Astrocyte of the cerebellum (primary cell): ENCODE results near the gene DAB2.
A peak's percentile ranks its signal among the peaks of the same experiment; 100 is the strongest.

Experiments
- DNase-seq: peaks from one replicate; pipeline ENCODE4 v3.0.0-alpha.2; 2011; ENCODE audit warnings: low read depth
- H3K4me3 ChIP-seq: 2 replicates; pipeline ENCODE4 v1.5.1; 2011; ENCODE audit warnings: mild to moderate bottlenecking, low read depth, low read length, moderate library complexity
- CTCF ChIP-seq: IDR thresholded peaks from 2 replicates; pipeline ENCODE4 v1.5.1; 2012; ENCODE audit warnings: low read length, low read depth, moderate library complexity, mild to moderate bottlenecking; ENCODE audit errors: missing control alignments
- in situ Hi-C: cut with HindIII; loops from 2 replicates; pipeline ENCODE4 v1.10.0; 2017; ENCODE audit warnings: low sequenced_read_pairs

The DAB2 gene

GRCh38 chr5:39420482-39421145 lies 4.2 kb downstream of the DAB2 start:
- peak; percentile 49 for DNase-seq
- peak overlapping the region; percentile 87 for H3K4me3 ChIP-seq
- no peak for TF ChIP-seq CTCF
- in situ Hi-C loops = loop anchor here (5.0 kb wide), 2 partner anchors 62 to 122 kb away; no protein-coding TSS in a partner anchor

DNA sequence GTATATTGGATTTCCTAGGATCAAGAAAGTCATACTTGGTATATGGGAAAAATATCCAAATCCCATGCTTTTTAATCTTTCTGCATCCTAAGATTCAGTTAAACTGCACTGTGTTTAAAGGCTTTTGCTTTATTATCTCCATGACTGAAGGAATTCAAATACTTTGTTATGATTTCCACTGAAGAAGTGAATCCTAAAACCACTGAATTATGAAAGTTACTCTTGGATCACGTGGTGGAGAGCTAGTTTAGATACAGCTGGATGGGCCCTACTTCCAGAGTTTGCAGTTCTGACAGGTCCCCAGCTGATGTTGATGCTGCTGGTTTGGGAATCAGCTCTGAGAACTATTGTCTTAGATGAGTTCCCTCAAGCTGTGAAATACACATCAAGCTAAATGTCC lies 5.0 kb downstream of the DAB2 start:
- no peak for DNase-seq
- TF ChIP-seq CTCF = no peak
- in situ Hi-C loops = loop anchor here (5.0 kb wide), 2 partner anchors 63 to 123 kb away; no protein-coding TSS in a partner anchor
- no peak overlapping the region for H3K4me3 ChIP-seq

DNA sequence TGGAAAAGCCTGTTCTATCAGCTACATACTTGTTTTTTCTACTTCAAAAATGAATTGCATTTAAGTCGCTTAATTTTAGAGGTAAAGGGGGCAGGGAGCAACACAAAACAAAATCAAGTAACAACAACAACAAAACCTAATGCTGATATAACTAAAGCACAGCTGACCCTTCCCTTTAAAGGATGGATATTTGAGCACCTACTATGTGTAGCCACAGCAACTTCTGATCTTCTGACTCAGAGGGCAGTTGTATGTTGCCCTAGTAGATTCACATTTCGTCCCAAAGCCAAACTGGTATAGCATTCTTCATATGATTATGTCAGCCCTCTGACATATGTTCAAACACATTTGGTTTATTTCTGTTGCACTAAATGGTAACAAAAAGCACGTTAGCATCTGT lies 6.8 kb downstream of the DAB2 start:
- DNase-seq = no peak
- TF ChIP-seq CTCF = no peak
- in situ Hi-C loops = no loop called here
- H3K4me3 ChIP-seq = no peak overlapping the region

DNA sequence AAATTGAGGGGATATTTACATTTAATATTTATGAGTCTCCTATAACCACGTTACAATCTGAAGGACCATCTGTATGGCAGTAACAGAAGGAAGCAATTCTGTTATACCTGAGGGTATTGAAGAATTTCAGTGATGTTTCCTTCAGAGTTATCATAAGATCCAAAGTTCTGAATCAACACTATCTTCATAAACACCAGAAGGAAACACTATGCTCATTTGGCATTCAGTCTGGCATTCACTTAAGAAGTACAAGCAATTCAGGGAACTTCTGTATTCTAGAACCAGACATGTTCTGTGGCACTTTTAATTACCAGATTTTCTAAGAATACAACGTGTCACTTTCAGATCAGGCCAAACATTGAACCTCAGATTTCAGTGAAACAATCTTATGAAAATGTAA lies 9.6 kb downstream of the DAB2 start:
- H3K4me3 ChIP-seq = no peak overlapping the region
- no peak for DNase-seq
- no peak for TF ChIP-seq CTCF
- in situ Hi-C loops = no loop called here

GRCh38 chr5:39414426-39414825 lies 10.4 kb downstream of the DAB2 start:
- no peak for TF ChIP-seq CTCF
- H3K4me3 ChIP-seq = no peak overlapping the region
- in situ Hi-C loops = no loop called here
- DNase-seq = no peak

GRCh38 chr5:39413771-39414170 lies 11.0 kb downstream of the DAB2 start:
- in situ Hi-C loops = no loop called here
- DNase-seq = no peak
- no peak overlapping the region for H3K4me3 ChIP-seq
- TF ChIP-seq CTCF = no peak
